ENCODE measurements around the gene CNBD2.

DNA sequence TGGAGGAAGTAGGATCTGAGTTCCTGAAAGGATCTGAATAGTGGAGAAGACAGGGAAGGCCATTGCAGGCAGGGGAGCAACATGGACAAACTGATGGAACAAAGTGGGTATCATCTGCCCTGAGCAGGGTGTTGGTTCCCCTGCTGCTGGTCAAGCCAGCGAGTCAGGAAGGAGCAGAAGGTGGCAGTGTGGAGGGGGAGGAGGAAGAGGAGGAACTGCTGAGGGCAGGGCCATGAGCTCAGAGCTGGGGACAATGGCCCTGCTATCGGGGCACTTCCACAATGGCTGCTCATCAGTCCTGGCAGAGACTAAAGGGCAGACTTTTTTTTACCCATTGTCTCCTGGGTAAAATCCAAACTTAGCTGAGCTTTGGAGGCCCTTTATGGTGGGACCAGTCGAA, 13.6 kb downstream of the CNBD2 start:
- TF ChIP-seq, protein P1, sequence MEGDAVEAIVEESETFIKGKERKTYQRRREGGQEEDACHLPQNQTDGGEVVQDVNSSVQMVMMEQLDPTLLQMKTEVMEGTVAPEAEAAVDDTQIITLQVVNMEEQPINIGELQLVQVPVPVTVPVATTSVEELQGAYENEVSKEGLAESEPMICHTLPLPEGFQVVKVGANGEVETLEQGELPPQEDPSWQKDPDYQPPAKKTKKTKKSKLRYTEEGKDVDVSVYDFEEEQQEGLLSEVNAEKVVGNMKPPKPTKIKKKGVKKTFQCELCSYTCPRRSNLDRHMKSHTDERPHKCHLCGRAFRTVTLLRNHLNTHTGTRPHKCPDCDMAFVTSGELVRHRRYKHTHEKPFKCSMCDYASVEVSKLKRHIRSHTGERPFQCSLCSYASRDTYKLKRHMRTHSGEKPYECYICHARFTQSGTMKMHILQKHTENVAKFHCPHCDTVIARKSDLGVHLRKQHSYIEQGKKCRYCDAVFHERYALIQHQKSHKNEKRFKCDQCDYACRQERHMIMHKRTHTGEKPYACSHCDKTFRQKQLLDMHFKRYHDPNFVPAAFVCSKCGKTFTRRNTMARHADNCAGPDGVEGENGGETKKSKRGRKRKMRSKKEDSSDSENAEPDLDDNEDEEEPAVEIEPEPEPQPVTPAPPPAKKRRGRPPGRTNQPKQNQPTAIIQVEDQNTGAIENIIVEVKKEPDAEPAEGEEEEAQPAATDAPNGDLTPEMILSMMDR (IDR thresholded peaks at IDR 0.05), result no peak
- TF ChIP-seq EP300 (IDR thresholded peaks at IDR 0.05), result no peak
- no peak for TF ChIP-seq POLR2A (IDR thresholded peaks at IDR 0.05)
